A549 (cell line): ENCODE measurements around the gene TEX36. TPM values are rescaled to one million over a fixed set of nuclear protein-coding genes. Genes with fewer than 3 reads are reported as not detected.

Experiments used
- ATAC-seq, 2 experiments: fragments of 200-7000 bp in 1 of 2; fragments of >200 bp in 1 of 2; cut with Nextera tagmentation in 1 of 2; cut with Tn5 transposase in 1 of 2; 3 replicates each; pipeline versions ENCODE4 v1.8.0 to v1.9.1; 2018 to 2020; ENCODE audit warnings: mild to moderate bottlenecking in 1 of 2, moderate library complexity in 1 of 2
- CTCF ChIA-PET: fragments of 300-600 bp; sonication (Branson Sonifier 250); formaldehyde crosslinking; extraction: SDS; loops from one replicate; lab custom pipeline; 2021; ENCODE audit warnings: antibody characterized with exemption, inconsistent platforms; lab: Yijun Ruan, JAX
- POLR2A ChIA-PET: fragments of 350-600 bp; formaldehyde crosslinking; extraction: SDS; loops from one replicate; lab custom pipeline; 2021; ENCODE audit warnings: antibody characterized with exemption, inconsistent platforms; lab: Yijun Ruan, JAX
- DNase-seq, 2 experiments: peaks; one replicate each; pipeline versions ENCODE4 v3.0.0 to v3.0.0-alpha.2; 2011 to 2016; ENCODE audit warnings: low read depth in 1 of 2, low spot score in 1 of 2
- FAIRE-seq: peaks from 2 replicates; lab custom pipeline; 2011; peaks lifted over from hg19 to GRCh38; lab: Jason Lieb, UNC
- H3K27ac ChIP-seq, 2 experiments: fragments of >200 bp; sonication (Bioruptor Twin); formaldehyde crosslinking; 3 replicates each; pipeline ENCODE4 v1.5.1; 2016 to 2017
- H3K4me1 ChIP-seq: fragments of >200 bp; sonication (Bioruptor Twin); formaldehyde crosslinking; 3 replicates; pipeline ENCODE4 v1.6.1; 2016
- H3K4me2 ChIP-seq: fragments of >200 bp; sonication (Bioruptor Twin); formaldehyde crosslinking; 3 replicates; pipeline ENCODE4 v1.6.1; 2016
- H3K4me3 ChIP-seq: fragments of >200 bp; sonication (Bioruptor Twin); formaldehyde crosslinking; 3 replicates; pipeline ENCODE4 v1.5.1; 2016
- H3K9me3 ChIP-seq: fragments of >200 bp; sonication (Bioruptor Twin); formaldehyde crosslinking; 3 replicates; pipeline ENCODE4 v1.6.1; 2016
- BHLHE40 ChIP-seq: IDR thresholded peaks from 2 replicates; pipeline ENCODE4 v1.6.1; 2012; ENCODE audit warnings: low read depth, low read length, inconsistent platforms
- CBX8 ChIP-seq: fragments of 200-600 bp; sonication (generic); IDR thresholded peaks from 2 replicates; pipeline ENCODE4 v1.6.1; 2016
- CHD2 ChIP-seq: fragments of 150-350 bp; IDR thresholded peaks from 2 replicates; pipeline ENCODE4 v1.6.1; 2014; ENCODE audit warnings: low read length; ENCODE audit not compliant: partially characterized antibody
- CHD4 ChIP-seq: fragments of 200-600 bp; sonication (generic); IDR thresholded peaks from 2 replicates; pipeline ENCODE4 v1.6.1; 2016; ENCODE audit warnings: antibody characterized with exemption, mild to moderate bottlenecking, borderline replicate concordance
- CTCF ChIP-seq: fragments of >200 bp; sonication (Bioruptor Twin); formaldehyde crosslinking; IDR thresholded peaks from 3 replicates; pipeline ENCODE4 v1.5.1; 2016
- E2F6 ChIP-seq: IDR thresholded peaks from 2 replicates; pipeline ENCODE4 v1.6.1; 2012; ENCODE audit warnings: low read depth, borderline replicate concordance
- ELK1 ChIP-seq: fragments of 150-350 bp; IDR thresholded peaks from 2 replicates; pipeline ENCODE4 v1.6.1; 2014; ENCODE audit warnings: low read depth, mild to moderate bottlenecking, low read length
- EP300 ChIP-seq, 2 experiments: fragments of >200 bp; sonication (Bioruptor Twin); formaldehyde crosslinking; IDR thresholded peaks; 2 replicates in 1 of 2; 3 replicates in 1 of 2; pipeline ENCODE4 v1.6.1; 2016 to 2017
- FOSB ChIP-seq: fragments of 250-450 bp; sonication (Bioruptor Pico); IDR thresholded peaks from 2 replicates; pipeline ENCODE4 v1.5.0; 2020; ENCODE audit warnings: mild to moderate bottlenecking, moderate library complexity
- FOSL2 ChIP-seq, 2 experiments: fragments of 450-650 bp in 1 of 2; fragments of >200 bp in 1 of 2; sonication (Bioruptor Twin) in 1 of 2; formaldehyde crosslinking; IDR thresholded peaks; 2 replicates each; pipeline versions ENCODE4 v1.5.0 to v1.6.1; 2016 to 2020; ENCODE audit warnings: mild to moderate bottlenecking in 1 of 2, moderate library complexity in 1 of 2
- HDAC2 ChIP-seq: fragments of 200-600 bp; sonication (generic); IDR thresholded peaks from 2 replicates; pipeline ENCODE4 v1.6.1; 2016
- HES2 ChIP-seq: fragments of >200 bp; sonication (Bioruptor Twin); formaldehyde crosslinking; IDR thresholded peaks from 2 replicates; pipeline ENCODE4 v1.6.1; 2016
- HOXB5 ChIP-seq: fragments of 250-450 bp; sonication (Bioruptor Pico); IDR thresholded peaks from 2 replicates; pipeline ENCODE4 v1.5.0; 2020; ENCODE audit warnings: mild to moderate bottlenecking, moderate library complexity
- MAFK ChIP-seq: fragments of 450-650 bp; IDR thresholded peaks from 2 replicates; pipeline ENCODE4 v1.6.1; 2014; ENCODE audit not compliant: partially characterized antibody
- MYC ChIP-seq: IDR thresholded peaks from 2 replicates; pipeline ENCODE4 v1.6.1; 2012; ENCODE audit warnings: mild to moderate bottlenecking, inconsistent platforms, low read length, improper control_type of control experiment, borderline replicate concordance
- NR3C1 ChIP-seq: fragments of >200 bp; sonication (Bioruptor Twin); formaldehyde crosslinking; IDR thresholded peaks from 3 replicates; pipeline ENCODE4 v1.6.1; 2017
- POLR2A ChIP-seq: IDR thresholded peaks from 2 replicates; pipeline ENCODE4 v1.6.1; 2012; ENCODE audit warnings: mild to moderate bottlenecking, low read length
- RAD21 ChIP-seq, 2 experiments: fragments of >200 bp in 1 of 2; sonication (Bioruptor Twin) in 1 of 2; formaldehyde crosslinking in 1 of 2; IDR thresholded peaks in 1 of 2; conservative IDR thresholded peaks in 1 of 2; 2 replicates in 1 of 2; 3 replicates in 1 of 2; pipeline ENCODE4 v1.6.1; 2012 to 2018; ENCODE audit warnings: inconsistent platforms in 1 of 2
- REST ChIP-seq: fragments of 200-600 bp; sonication (generic); IDR thresholded peaks from 2 replicates; pipeline ENCODE4 v1.6.1; 2016; ENCODE audit warnings: antibody characterized with exemption, mild to moderate bottlenecking, moderate library complexity
- SMC3 ChIP-seq: fragments of >200 bp; sonication (Bioruptor Twin); formaldehyde crosslinking; IDR thresholded peaks from 3 replicates; pipeline ENCODE4 v1.6.1; 2018; ENCODE audit warnings: inconsistent platforms
- SREBF2 ChIP-seq: fragments of 450-650 bp; IDR thresholded peaks from 2 replicates; pipeline ENCODE4 v1.6.1; 2014; ENCODE audit warnings: mild to moderate bottlenecking, moderate library complexity
- TFCP2L1 ChIP-seq: fragments of 250-450 bp; sonication (Bioruptor Pico); IDR thresholded peaks from 2 replicates; pipeline ENCODE4 v1.5.0; 2021; ENCODE audit warnings: mild to moderate bottlenecking
- TP53 ChIP-seq: fragments of 250-450 bp; sonication (Bioruptor Pico); IDR thresholded peaks from 2 replicates; pipeline ENCODE4 v1.5.0; 2021; ENCODE audit warnings: mild to moderate bottlenecking, moderate library complexity
- ZC3H11A ChIP-seq: fragments of 450-650 bp; IDR thresholded peaks from 2 replicates; pipeline ENCODE4 v1.6.1; 2014; ENCODE audit warnings: antibody characterized with exemption, mild to moderate bottlenecking
- WGBS: methylation state at CpG from one replicate; pipeline ENCODE4 v1.1.6; 2017; ENCODE audit errors: missing lambda C conversion rate; 5-methylcytosine and 5-hydroxymethylcytosine counted together
- polyA plus RNA-seq, 4 experiments: library from polyadenylated mRNA; depleted of rRNA in 3 of 4; stranded (reverse); fragments of >200 nt; fragmentation: RNase III in 1 of 4; extraction: RNeasy Plus Mini Kit Qiagen cat#74134 plus additional on column Dnase treatment in 1 of 4; gene quantifications; 2 replicates in 3 of 4; 3 replicates in 1 of 4; pipeline ENCODE4 v1.2.3, GENCODE V29; 2011 to 2017

TEX36 gene
- polyA plus RNA-seq, 2 of the 4 experiments (the other 2 are of a cell fraction), result not detected

GRCh38 chr10:125727436-125727835 lies 44.5 kb upstream of the TEX36 start (continued):
- TF ChIP-seq CTCF (no peak), SMC3 (no peak), HDAC2 (no peak), ZC3H11A (no peak), CHD2 (no peak), SREBF2 (no peak), EP300 (IDR thresholded peaks at IDR 0.05) (no peak)

GRCh38 chr10:125726914-125727313 lies 44.0 kb upstream of the TEX36 start:
- DNase-seq, result no peak
- Histone ChIP-seq H3K27ac (no peak overlapping the region), H3K9me3 (no peaks in the 10 kb centered on the region), H3K4me1 (no peaks in the 10 kb centered on the region), H3K4me3 (no peak overlapping the region), H3K4me2 (no peak overlapping the region)
- no peak for FAIRE-seq
- POLR2A ChIA-PET, result no interaction called here
- TF ChIP-seq HDAC2 (no peak), BHLHE40 (no peak), RAD21 (conservative IDR thresholded peaks at IDR 0.05 in 1 of 2, IDR thresholded peaks at IDR 0.05 in 1 of 2) (no peak), MAFK (no peak), HES2 (no peak), CHD4 (no peak), FOSB (CRISPR knock-in tag) (no peak), ELK1 (no peak), TFCP2L1 (no peak), NR3C1 (no peak), FOSL2 (IDR thresholded peaks at IDR 0.05) (no peak), FOSL2 (CRISPR knock-in tag; IDR thresholded peaks at IDR 0.05) (no peak), HOXB5 (CRISPR knock-in tag) (no peak), CBX8 (no peak), POLR2A (no peak), CHD2 (no peak), E2F6 (no peak), SREBF2 (no peak), TP53 (no peak), MYC (no peak), REST (no peak)
- 92% methylated on average over 7 of the region's 7 CpGs for WGBS
- CTCF ChIA-PET, result interaction anchor here (0.7 kb wide), 1 partner anchor 15 kb away, joined by 3 read pairs; no protein-coding TSS in a partner anchor
- ATAC-seq, result no peak
